ENCODE data around the gene CHCHD6. TPM values are rescaled to one million over a fixed set of nuclear protein-coding genes. Genes with fewer than 3 reads are reported as not detected.

CHCHD6 gene
- total and polyA plus RNA-seq, 2 donors from 2014 or later, result 10.7 to 35.2 TPM

DNA sequence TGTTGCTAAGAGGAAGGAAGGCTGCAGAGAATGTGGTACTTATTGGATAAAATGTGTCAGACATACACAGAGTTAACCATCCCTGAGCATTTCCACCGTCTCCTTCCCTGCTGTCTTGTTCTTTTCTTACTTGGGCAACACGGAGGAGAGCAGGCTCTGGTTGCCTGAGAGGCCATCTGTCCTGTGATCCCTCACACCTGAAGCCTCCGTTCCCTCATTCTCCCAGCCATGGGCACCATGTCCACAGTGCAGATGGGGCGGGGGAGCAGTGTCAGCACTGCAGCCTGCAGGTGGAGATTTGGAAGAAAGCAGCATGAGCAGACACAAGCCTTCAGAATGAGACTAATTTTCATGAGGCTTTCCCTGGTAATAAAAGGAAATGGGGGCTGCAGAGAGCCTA lies 133.7 kb downstream of the CHCHD6 start:
- H3K9ac ChIP-seq (ENCODE audit: low read length in 3 of 3), result no peak overlapping the region
- TF ChIP-seq, protein P1, sequence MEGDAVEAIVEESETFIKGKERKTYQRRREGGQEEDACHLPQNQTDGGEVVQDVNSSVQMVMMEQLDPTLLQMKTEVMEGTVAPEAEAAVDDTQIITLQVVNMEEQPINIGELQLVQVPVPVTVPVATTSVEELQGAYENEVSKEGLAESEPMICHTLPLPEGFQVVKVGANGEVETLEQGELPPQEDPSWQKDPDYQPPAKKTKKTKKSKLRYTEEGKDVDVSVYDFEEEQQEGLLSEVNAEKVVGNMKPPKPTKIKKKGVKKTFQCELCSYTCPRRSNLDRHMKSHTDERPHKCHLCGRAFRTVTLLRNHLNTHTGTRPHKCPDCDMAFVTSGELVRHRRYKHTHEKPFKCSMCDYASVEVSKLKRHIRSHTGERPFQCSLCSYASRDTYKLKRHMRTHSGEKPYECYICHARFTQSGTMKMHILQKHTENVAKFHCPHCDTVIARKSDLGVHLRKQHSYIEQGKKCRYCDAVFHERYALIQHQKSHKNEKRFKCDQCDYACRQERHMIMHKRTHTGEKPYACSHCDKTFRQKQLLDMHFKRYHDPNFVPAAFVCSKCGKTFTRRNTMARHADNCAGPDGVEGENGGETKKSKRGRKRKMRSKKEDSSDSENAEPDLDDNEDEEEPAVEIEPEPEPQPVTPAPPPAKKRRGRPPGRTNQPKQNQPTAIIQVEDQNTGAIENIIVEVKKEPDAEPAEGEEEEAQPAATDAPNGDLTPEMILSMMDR (IDR thresholded peaks at IDR 0.05; ENCODE audit: borderline replicate concordance, extremely low read depth, insufficient read depth), result no peak
- no peaks in the 10 kb centered on the region for H3K4me1 ChIP-seq (ENCODE audit: control insufficient read depth in 2 of 3, insufficient read depth in 2 of 3, low read depth in 1 of 3, low read length in 3 of 3)
- no peaks in the 10 kb centered on the region for H3K9me3 ChIP-seq (ENCODE audit: control insufficient read depth in 2 of 3, insufficient read depth in 1 of 3, low read length in 3 of 3)
- H3K27ac ChIP-seq (ENCODE audit: low read depth in 2 of 2, low read length in 2 of 2), result no peak overlapping the region
- no peak for FAIRE-seq
- H3K36me3 ChIP-seq (ENCODE audit: control insufficient read depth in 2 of 3, insufficient read depth in 3 of 3, low read length in 3 of 3), result no peaks in the 10 kb centered on the region
- no peaks in the 10 kb centered on the region for H3K27me3 ChIP-seq (ENCODE audit: control insufficient read depth, insufficient read depth, low read length)
- no peak overlapping the region for H3K4me3 ChIP-seq (ENCODE audit: low read length in 3 of 3)
- no peak for DNase-seq
- intact Hi-C loops (cut with DNase I), result no loop called here

DNA sequence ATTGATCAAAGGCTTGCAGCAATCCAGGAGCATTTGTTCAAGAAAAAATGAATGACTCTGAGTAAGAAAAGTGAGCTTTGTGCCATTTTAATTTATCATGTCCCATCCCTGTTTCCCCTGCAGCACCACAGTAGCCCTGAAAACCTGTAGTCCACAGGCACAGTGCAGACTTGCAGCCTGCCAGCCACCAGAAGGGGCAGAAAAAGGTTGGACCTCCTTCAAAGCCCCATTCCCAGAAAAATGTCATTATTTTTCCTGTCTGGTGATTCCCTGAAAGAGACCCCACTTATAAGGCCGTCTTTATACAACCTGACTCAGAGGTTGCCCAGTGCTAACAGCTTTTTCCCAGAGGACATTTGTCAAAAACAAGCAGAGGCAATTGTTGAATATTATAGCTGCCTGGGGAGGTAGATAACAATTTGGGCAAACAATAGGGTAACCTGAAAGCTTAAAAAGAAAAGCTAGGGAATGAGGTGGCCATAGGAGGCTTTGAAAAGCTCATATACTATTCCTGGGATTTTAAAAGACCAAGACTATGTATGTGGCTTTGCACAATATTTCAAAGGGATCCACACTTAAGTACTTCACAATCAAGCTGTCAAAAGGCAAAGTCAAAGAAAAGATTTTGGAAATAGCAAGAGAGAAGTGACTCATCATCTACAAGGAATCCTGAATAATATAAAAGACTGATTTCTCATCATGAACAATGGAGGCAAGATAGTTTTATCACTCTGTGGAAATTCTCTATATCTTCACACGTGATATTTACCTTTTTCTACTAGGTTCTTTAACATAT lies 142.1 kb downstream of the CHCHD6 start:
- FAIRE-seq, result no peak
- Histone ChIP-seq H3K4me3 (ENCODE audit: low read length in 3 of 3) (no peak overlapping the region), H3K27me3 (ENCODE audit: control insufficient read depth, insufficient read depth, low read length) (no peaks in the 10 kb centered on the region), H3K9me3 (ENCODE audit: control insufficient read depth in 2 of 3, insufficient read depth in 1 of 3, low read length in 3 of 3) (no peaks in the 10 kb centered on the region), H3K36me3 (ENCODE audit: control insufficient read depth in 2 of 3, insufficient read depth in 3 of 3, low read length in 3 of 3) (no peaks in the 10 kb centered on the region), H3K4me1 (ENCODE audit: control insufficient read depth in 2 of 3, insufficient read depth in 2 of 3, low read depth in 1 of 3, low read length in 3 of 3) (no peaks in the 10 kb centered on the region), H3K9ac (ENCODE audit: low read length in 3 of 3) (no peak overlapping the region), H3K27ac (ENCODE audit: low read depth in 2 of 2, low read length in 2 of 2) (no peak overlapping the region)
- intact Hi-C loops (cut with DNase I), result no loop called here
- DNase-seq, result no peak
- TF ChIP-seq, protein P1 (IDR thresholded peaks at IDR 0.05; ENCODE audit: borderline replicate concordance, extremely low read depth, insufficient read depth), result no peak

DNA sequence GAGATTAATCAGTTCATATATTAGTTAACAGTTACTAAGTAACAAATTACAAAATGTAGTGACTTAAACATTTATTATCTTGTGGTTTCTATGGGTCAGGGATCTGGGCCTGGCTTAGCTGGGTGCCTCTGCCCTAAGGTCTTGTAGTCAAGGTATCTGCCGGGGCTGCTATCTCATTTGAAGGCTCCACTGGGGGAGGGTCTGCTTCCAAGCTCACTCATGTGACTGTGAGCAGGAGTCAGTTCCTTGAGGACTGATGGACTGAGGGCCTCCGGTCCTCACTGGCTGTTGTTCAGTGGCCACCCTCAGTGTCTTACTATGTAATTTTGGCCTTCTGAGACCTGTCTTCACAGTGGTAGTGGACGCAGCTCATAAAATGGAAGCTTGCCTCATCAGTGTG lies 143.0 kb downstream of the CHCHD6 start:
- DNase-seq (no peak), FAIRE-seq (no peak)
- Histone ChIP-seq H3K4me3 (ENCODE audit: low read length in 3 of 3) (no peak overlapping the region), H3K9ac (ENCODE audit: low read length in 3 of 3) (no peak overlapping the region), H3K27ac (ENCODE audit: low read depth in 2 of 2, low read length in 2 of 2) (no peak overlapping the region), H3K36me3 (ENCODE audit: control insufficient read depth in 2 of 3, insufficient read depth in 3 of 3, low read length in 3 of 3) (no peaks in the 10 kb centered on the region), H3K27me3 (ENCODE audit: control insufficient read depth, insufficient read depth, low read length) (no peaks in the 10 kb centered on the region), H3K9me3 (ENCODE audit: control insufficient read depth in 2 of 3, insufficient read depth in 1 of 3, low read length in 3 of 3) (no peaks in the 10 kb centered on the region), H3K4me1 (ENCODE audit: control insufficient read depth in 2 of 3, insufficient read depth in 2 of 3, low read depth in 1 of 3, low read length in 3 of 3) (peaks cover 0 to 3% (median 0%) of the 10 kb centered on the region in 3 donors)
- TF ChIP-seq, protein P1 (IDR thresholded peaks at IDR 0.05; ENCODE audit: borderline replicate concordance, extremely low read depth, insufficient read depth), result no peak
- intact Hi-C loops (cut with DNase I), result no loop called here

Measured in kidney (tissue), 14 donors.